H9 (cell line): ENCODE data around the gene ALDH2. TPM values are rescaled to one million over a fixed set of nuclear protein-coding genes. Genes with fewer than 3 reads are reported as not detected.

Source experiments
- DNase-seq: peaks from one replicate; pipeline ENCODE4 v3.0.0-alpha.2; 2017
- H2AFZ ChIP-seq: one replicate; pipeline ENCODE4 v1.6.1; 2013; ENCODE audit warnings: mild to moderate bottlenecking, low read length, control low read depth, moderate library complexity
- H2AK5ac ChIP-seq: 2 replicates; pipeline ENCODE4 v1.6.1; 2013; ENCODE audit warnings: low read length, control low read depth, mixed read lengths; ENCODE audit not compliant: insufficient read length
- H2BK120ac ChIP-seq: one replicate; pipeline ENCODE4 v1.6.1; 2013; ENCODE audit warnings: low read depth, mild to moderate bottlenecking, low read length, control low read depth, inconsistent platforms; ENCODE audit not compliant: poor library complexity, severe bottlenecking
- H2BK12ac ChIP-seq: 2 replicates; pipeline ENCODE4 v1.6.1; 2013; ENCODE audit warnings: low read length, control low read depth, mixed read lengths, low read depth; ENCODE audit not compliant: insufficient read length
- H2BK15ac ChIP-seq: 2 replicates; pipeline ENCODE4 v1.6.1; 2013; ENCODE audit warnings: low read depth, low read length, control low read depth
- H2BK20ac ChIP-seq: one replicate; pipeline ENCODE4 v1.6.1; 2013; ENCODE audit warnings: low read depth, mild to moderate bottlenecking, low read length, control low read depth, inconsistent platforms; ENCODE audit not compliant: poor library complexity, severe bottlenecking
- H2BK5ac ChIP-seq: 2 replicates; pipeline ENCODE4 v1.6.1; 2013; ENCODE audit warnings: low read length, control low read depth, mixed read lengths; ENCODE audit not compliant: insufficient read length
- H3K14ac ChIP-seq: 2 replicates; pipeline ENCODE4 v1.6.1; 2013; ENCODE audit warnings: low read length, control low read depth; ENCODE audit not compliant: insufficient read depth
- H3K18ac ChIP-seq: 2 replicates; pipeline ENCODE4 v1.6.1; 2013; ENCODE audit warnings: low read depth, mild to moderate bottlenecking, mixed read lengths, low read length, control low read depth; ENCODE audit not compliant: insufficient read length
- H3K23ac ChIP-seq: 2 replicates; pipeline ENCODE4 v1.6.1; 2013; ENCODE audit warnings: low read length, control low read depth, mixed read lengths, low read depth; ENCODE audit not compliant: insufficient read length
- H3K23me2 ChIP-seq: 2 replicates; pipeline ENCODE4 v1.6.1; 2013; ENCODE audit warnings: low read depth, mild to moderate bottlenecking, mixed read lengths, low read length, control low read depth; ENCODE audit not compliant: insufficient read length, poor library complexity, severe bottlenecking
- H3K27ac ChIP-seq: 2 replicates; pipeline ENCODE4 v1.5.1; 2013; ENCODE audit warnings: low read length, control low read depth, mixed read lengths, low read depth; ENCODE audit not compliant: insufficient read length
- H3K27me3 ChIP-seq: 2 replicates; pipeline ENCODE4 v1.6.1; 2013; ENCODE audit warnings: low read length, control low read depth, inconsistent platforms; ENCODE audit not compliant: insufficient read depth
- H3K4ac ChIP-seq: 2 replicates; pipeline ENCODE4 v1.6.1; 2013; ENCODE audit warnings: low read depth, mild to moderate bottlenecking, control low read depth, inconsistent platforms, low read length, moderate library complexity
- H3K4me1 ChIP-seq: 2 replicates; pipeline ENCODE4 v1.6.1; 2013; ENCODE audit warnings: low read length, control low read depth, inconsistent platforms; ENCODE audit not compliant: insufficient read depth
- H3K4me2 ChIP-seq: 2 replicates; pipeline ENCODE4 v1.6.1; 2013; ENCODE audit warnings: low read length, control low read depth, mixed read lengths; ENCODE audit not compliant: insufficient read length, insufficient read depth
- H3K56ac ChIP-seq: 2 replicates; pipeline ENCODE4 v1.6.1; 2013; ENCODE audit warnings: low read depth, mild to moderate bottlenecking, mixed read lengths, low read length, control low read depth; ENCODE audit not compliant: insufficient read length
- H3K79me1 ChIP-seq: 2 replicates; pipeline ENCODE4 v1.6.1; 2013; ENCODE audit warnings: low read depth, mild to moderate bottlenecking, moderate library complexity, low read length, control low read depth, inconsistent platforms; ENCODE audit not compliant: insufficient read depth, poor library complexity, severe bottlenecking
- H3K79me2 ChIP-seq: 2 replicates; pipeline ENCODE4 v1.6.1; 2013; ENCODE audit warnings: low read length, control low read depth, inconsistent platforms; ENCODE audit not compliant: insufficient read depth
- H3K9ac ChIP-seq: 2 replicates; pipeline ENCODE4 v1.6.1; 2013; ENCODE audit warnings: low read length, control low read depth, mixed read lengths; ENCODE audit not compliant: insufficient read length; ENCODE audit errors: extremely low read depth
- H3K9me3 ChIP-seq: one replicate; pipeline ENCODE4 v1.6.1; 2013; ENCODE audit warnings: low read depth, low read length, inconsistent platforms; ENCODE audit not compliant: control insufficient read depth
- H3T11ph ChIP-seq: one replicate; pipeline ENCODE4 v1.6.1; 2013; ENCODE audit warnings: mild to moderate bottlenecking, low read length, control low read depth, inconsistent platforms
- H4K20me1 ChIP-seq: one replicate; pipeline ENCODE4 v1.6.1; 2013; ENCODE audit not compliant: control insufficient read depth, insufficient read length, insufficient read depth
- H4K5ac ChIP-seq: 2 replicates; pipeline ENCODE4 v1.6.1; 2013; ENCODE audit warnings: low read depth, mild to moderate bottlenecking, mixed read lengths, low read length, control low read depth; ENCODE audit not compliant: insufficient read length
- H4K8ac ChIP-seq: replicated peaks from 2 replicates; pipeline ENCODE4 v1.6.1; 2013; ENCODE audit warnings: low read length, control low read depth, mixed read lengths, low read depth; ENCODE audit not compliant: insufficient read length
- H4K91ac ChIP-seq: 2 replicates; pipeline ENCODE4 v1.6.1; 2013; ENCODE audit warnings: low read depth, mild to moderate bottlenecking, moderate library complexity, mixed read lengths, low read length, control low read depth; ENCODE audit not compliant: insufficient read length
- H3K27ac Mint-ChIP-seq, 3 experiments: 2 replicates in 2 of 3; 3 replicates in 1 of 3; pipeline ENCODE4 v1.8.0; 2020 to 2021; ENCODE audit warnings: mixed read lengths in 3 of 3, mild to moderate bottlenecking in 1 of 3, moderate library complexity in 1 of 3
- H3K27me3 Mint-ChIP-seq: 2 replicates; pipeline ENCODE4 v1.8.0; 2021; ENCODE audit warnings: low read depth, mild to moderate bottlenecking, moderate library complexity, mixed read lengths
- H3K36me3 Mint-ChIP-seq, 3 experiments: 2 replicates in 2 of 3; 3 replicates in 1 of 3; pipeline ENCODE4 v1.8.0; 2020 to 2021; ENCODE audit warnings: low read depth in 3 of 3, mixed read lengths in 3 of 3; ENCODE audit not compliant: insufficient read depth in 1 of 3
- H3K4me1 Mint-ChIP-seq, 2 experiments: 2 replicates each; pipeline ENCODE4 v1.8.0; 2020; ENCODE audit warnings: mixed read lengths in 2 of 2
- H3K4me3 Mint-ChIP-seq, 2 experiments: 2 replicates in 1 of 2; 3 replicates in 1 of 2; pipeline ENCODE4 v1.8.0; 2020 to 2021; ENCODE audit warnings: mild to moderate bottlenecking in 2 of 2, mixed read lengths in 2 of 2, moderate library complexity in 1 of 2
- H3K9me3 Mint-ChIP-seq, 2 experiments: 2 replicates in 1 of 2; 3 replicates in 1 of 2; pipeline ENCODE4 v1.8.0; 2020; ENCODE audit warnings: mild to moderate bottlenecking in 2 of 2, mixed read lengths in 2 of 2, moderate library complexity in 1 of 2
- WGBS: extraction: QIAGEN DNeasy Blood & Tissue Kit; methylation state at CpG from one replicate; pipeline ENCODE4 v1.1.7; 2013; ENCODE audit warnings: missing lambda C conversion rate, low lambda C conversion rate, mixed read lengths; ENCODE audit not compliant: insufficient read length; ENCODE audit errors: extremely low coverage; 5-methylcytosine and 5-hydroxymethylcytosine counted together
- total RNA-seq: library from RNA; stranded (reverse); gene quantifications from 2 replicates; pipeline ENCODE4 v1.2.1, GENCODE V29; 2021
- TF ChIP-seq, protein P1 (sequence below): fragments of 200-600 bp; sonication (generic); conservative IDR thresholded peaks from 3 replicates; pipeline ENCODE4 v1.8.0; 2021; ENCODE audit warnings: antibody characterized with exemption, mild to moderate bottlenecking

ALDH2 gene
- total RNA-seq, 1 experiment from 2014 or later: 44.0 TPM

- no peak overlapping the region for H3K23ac ChIP-seq
- H4K20me1 ChIP-seq: no peaks in the 10 kb centered on the region
- H3K27ac ChIP-seq: no peak overlapping the region
- H2AFZ ChIP-seq: no peak overlapping the region
- no peak overlapping the region for H2AK5ac ChIP-seq
- no peaks in the 10 kb centered on the region for H3K23me2 ChIP-seq
- H3K36me3 Mint-ChIP-seq: peaks cover 3 to 10% (median 7%) of the 10 kb centered on the region in 3 experiments; a peak in 3 of 7 replicates
- no peak overlapping the region for H2BK20ac ChIP-seq
- H2BK5ac ChIP-seq: no peak overlapping the region
- no peak overlapping the region for H3K4me2 ChIP-seq
- no peaks in the 10 kb centered on the region for H3K9me3 Mint-ChIP-seq
- TF ChIP-seq, protein P1, sequence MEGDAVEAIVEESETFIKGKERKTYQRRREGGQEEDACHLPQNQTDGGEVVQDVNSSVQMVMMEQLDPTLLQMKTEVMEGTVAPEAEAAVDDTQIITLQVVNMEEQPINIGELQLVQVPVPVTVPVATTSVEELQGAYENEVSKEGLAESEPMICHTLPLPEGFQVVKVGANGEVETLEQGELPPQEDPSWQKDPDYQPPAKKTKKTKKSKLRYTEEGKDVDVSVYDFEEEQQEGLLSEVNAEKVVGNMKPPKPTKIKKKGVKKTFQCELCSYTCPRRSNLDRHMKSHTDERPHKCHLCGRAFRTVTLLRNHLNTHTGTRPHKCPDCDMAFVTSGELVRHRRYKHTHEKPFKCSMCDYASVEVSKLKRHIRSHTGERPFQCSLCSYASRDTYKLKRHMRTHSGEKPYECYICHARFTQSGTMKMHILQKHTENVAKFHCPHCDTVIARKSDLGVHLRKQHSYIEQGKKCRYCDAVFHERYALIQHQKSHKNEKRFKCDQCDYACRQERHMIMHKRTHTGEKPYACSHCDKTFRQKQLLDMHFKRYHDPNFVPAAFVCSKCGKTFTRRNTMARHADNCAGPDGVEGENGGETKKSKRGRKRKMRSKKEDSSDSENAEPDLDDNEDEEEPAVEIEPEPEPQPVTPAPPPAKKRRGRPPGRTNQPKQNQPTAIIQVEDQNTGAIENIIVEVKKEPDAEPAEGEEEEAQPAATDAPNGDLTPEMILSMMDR: no peak
- H3K4me3 Mint-ChIP-seq: no peak overlapping the region
- no CpG with 5 or more reads among the region's 9 CpGs for whole genome bisulfite sequencing
- peak overlapping the region; percentile 68 to 79 (median 77); a peak in 6 of 7 replicates for H3K27ac Mint-ChIP-seq
- H3K18ac ChIP-seq: no peak overlapping the region
- H2BK12ac ChIP-seq: no peak overlapping the region
- no peak overlapping the region for H4K8ac ChIP-seq
- H4K91ac ChIP-seq: no peak overlapping the region
- no peaks in the 10 kb centered on the region; the same call in 1 of the 2 replicates for H3K27me3 Mint-ChIP-seq
- H3K4me1 Mint-ChIP-seq: peaks cover 27 to 35% of the 10 kb centered on the region in 2 experiments
- no peak overlapping the region for H3K4ac ChIP-seq
- H2BK15ac ChIP-seq: no peak overlapping the region
- no peak overlapping the region for H3K9ac ChIP-seq
- no peaks in the 10 kb centered on the region for H3K79me1 ChIP-seq
- no peaks in the 10 kb centered on the region for H3K4me1 ChIP-seq
- no peak overlapping the region for H3K14ac ChIP-seq
- no peaks in the 10 kb centered on the region for H3K27me3 ChIP-seq
- no peak overlapping the region for H2BK120ac ChIP-seq
- H3K9me3 ChIP-seq: no peaks in the 10 kb centered on the region
- no peak overlapping the region for H3T11ph ChIP-seq
- H3K79me2 ChIP-seq: no peaks in the 10 kb centered on the region
- DNase-seq: peak; percentile 54
- no peak overlapping the region for H3K56ac ChIP-seq
- H4K5ac ChIP-seq: no peak overlapping the region
Observed at GRCh38 chr12:111758120-111758561, 8.6 kb upstream of the ALDH2 start.
